ENCODE results near the gene GSPT1. TPM values are rescaled to one million over a fixed set of nuclear protein-coding genes. Genes with fewer than 3 reads are reported as not detected.
A peak's percentile ranks its signal among the peaks of the same experiment; 100 is the strongest.
"Not testable (repeated sequence)": the region's sequence is repeated elsewhere in the genome, so short reads cannot be mapped to it uniquely, and the experiment has no call there.

The GSPT1 gene
- 109 TPM for polyA plus RNA-seq (2013, experiment 1 of 2; ENCODE audit: insufficient read length)
- 119 TPM for polyA plus RNA-seq (2013, experiment 2 of 2; ENCODE audit: insufficient read length)

DNA sequence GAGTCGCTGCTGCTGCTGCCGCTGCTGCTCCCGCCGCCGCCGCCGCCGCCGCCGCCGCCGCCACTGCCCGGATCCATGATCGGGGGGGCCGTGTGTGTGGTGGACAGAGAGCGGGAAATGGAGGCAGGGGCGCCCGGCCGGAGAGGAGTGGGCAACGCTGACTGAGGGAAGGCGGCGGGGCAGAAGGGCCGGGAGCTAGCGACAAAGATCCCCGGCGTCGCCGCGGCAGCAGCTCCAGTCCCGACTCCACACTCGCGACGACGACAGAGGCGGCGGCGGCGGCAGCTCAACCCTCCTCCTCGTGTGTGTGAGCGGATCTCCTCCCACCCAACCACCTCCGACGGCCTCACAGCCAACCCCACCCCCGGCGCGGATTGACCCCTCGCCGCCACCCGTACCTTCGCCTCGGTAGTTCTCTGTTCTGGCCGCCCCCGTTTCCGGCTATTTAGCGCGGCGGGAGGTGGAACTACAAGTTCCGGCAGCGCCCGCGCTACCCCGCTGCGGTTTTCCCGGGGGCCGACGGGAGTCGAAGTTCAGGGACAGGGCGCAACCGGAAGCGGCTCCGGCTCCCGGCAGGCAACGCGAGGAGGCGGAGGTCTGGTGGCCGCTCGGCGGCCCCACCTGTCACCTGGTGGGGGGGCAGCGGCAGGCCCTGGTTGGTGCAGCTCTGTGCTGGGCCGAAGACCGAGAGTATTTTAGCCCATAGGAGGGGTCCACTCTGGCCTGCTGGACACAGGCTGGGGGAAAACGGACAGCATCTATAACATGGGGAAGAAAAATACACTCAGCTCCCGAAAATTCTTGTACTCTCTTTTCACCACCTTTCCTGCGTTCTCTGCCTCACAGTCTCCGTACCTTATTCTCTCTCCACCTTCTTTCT is at the start of gene GSPT1:
GSPT1 (minus strand) TSS at position 313 of the 880 bp plus-strand sequence; CDS start at position 77, 236 bp downstream.
- peak; percentile 99 for DNase-seq

DNA sequence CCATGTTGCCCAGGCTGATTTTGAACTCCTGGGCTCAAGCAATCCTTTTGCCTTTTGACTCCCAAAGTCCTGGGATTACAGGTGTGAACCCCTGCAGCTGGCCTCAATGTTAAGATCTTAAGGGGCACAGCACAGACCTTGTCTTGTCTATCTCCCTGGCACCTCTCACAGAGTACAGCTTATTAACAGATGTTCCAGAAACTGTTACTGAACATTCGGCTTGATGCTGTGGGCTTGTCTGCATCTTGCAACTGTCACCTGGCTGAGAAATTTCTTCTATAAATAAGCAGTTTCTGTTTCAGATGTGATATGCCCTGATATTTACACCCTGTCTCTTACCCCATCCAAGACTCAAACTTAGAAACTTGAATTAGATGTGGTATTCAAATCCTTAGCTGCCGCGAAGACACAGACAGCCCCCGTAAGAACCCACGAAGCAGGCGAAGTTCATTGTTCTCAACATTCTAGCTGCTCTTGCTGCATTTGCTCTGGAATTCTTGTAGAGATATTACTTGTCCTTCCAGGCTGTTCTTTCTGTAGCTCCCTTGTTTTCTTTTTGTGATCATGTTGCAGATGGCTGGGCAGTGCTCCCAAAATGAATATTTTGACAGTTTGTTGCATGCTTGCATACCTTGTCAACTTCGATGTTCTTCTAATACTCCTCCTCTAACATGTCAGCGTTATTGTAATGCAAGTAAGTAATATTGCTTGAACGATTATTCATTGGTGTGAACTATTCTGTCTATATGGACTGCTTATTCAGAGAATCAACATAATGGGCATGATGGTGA is 49.2 kb upstream of the GSPT1 start, which contains the start of gene TNFRSF17:
TNFRSF17 (plus strand) TSS at position 450 of the 791 bp plus-strand sequence; CDS start at position 565, 115 bp downstream.
- peak; percentile 19 for DNase-seq

DNA sequence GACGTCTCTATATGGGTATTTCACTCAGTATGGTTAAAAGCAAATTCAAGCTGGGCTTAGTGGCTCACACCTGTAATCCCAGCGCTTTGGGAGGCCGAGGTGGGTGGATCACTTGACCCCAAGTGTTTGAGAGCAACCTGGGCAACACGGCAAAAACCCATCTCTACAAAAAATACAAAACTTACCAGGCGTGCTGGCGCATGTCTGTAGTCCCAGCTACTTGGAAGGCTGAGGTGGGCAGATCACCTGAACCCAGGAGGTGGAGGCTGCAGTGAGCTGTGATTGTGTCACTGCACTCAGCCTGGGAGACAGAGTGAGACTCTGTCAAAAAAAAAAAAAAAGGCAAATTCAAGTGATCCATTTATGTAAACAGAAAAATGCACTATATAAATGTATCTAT is 48.0 kb upstream of the GSPT1 start:
- DNase-seq, result no peak

DNA sequence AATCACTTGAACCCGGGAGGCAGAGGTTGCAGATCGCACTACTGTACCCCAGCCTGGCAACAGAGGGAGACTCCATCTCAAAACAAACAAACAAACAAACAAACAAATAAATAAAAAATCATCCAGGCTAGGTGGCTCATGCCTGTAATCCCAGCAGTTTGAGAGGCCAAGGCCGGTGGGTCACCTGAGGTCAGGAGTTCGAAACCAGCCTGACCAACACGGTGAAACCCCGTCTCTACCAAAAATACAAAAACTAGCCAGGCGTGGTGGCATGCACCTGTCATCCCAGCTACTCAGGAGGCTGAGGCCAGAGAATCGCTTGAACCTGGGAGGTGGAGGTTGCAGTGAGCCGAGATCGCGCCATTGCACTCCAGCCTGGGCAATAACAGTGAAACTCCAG is 47.2 kb upstream of the GSPT1 start:
- DNase-seq, result not testable (repeated sequence)

DNA sequence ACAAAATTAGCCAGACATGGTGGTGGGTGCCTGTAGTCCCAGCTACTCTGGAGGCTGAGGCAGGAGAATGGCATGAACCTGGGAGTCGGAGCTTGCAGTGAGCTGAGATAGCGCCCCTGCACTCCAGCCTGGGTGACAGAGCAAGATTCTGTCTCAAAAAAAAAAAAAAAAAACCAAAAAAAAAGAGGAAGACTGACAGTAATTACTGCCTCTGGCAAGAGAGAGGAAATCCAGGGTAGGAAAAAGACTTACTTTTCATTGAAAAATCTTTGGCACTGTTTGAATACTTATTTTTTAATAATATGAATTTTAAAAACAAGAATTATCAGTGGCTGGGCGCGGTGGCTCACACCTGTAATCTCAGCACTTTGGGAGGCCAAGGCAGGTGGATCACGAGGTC is 46.7 kb upstream of the GSPT1 start:
- DNase-seq, result not testable (repeated sequence)

DNA sequence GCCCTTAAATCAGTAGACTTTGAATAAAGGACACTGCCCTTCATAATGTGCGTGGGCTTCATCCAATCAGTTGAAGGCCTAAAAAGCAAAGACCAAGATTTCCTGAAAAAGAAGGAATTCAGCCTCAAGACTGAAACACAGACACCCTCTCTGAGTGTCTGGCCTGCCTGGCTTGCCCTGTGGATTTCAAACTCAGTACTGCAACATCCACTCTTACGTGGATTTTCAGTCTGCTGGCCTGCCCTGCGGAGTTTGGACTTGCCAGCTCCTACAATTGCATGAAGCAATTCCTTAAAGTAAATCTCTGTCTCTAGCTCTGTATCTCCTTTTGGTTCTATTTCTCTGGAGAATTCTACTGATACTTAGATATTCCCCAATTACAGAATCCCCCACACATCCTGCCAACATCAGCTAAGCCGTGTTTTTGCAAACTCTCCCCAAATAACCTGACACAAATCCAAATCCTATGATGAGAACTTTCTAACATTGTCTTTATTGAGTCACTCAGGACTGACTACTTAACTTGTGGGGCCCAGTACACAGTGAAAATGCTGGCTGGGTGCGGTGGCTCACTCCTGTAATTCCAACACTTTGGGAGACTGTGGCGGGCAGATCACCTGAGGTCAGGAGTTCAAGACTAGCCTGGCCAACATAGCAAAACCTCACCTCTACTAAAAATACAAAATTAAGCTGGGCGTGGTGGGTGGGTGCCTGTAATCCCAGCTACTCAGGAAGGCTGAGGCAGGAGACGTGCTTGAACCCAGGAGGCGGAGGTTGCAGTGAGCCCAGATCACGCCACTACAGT is 42.0 kb upstream of the GSPT1 start:
- DNase-seq, result peak; percentile 12

DNA sequence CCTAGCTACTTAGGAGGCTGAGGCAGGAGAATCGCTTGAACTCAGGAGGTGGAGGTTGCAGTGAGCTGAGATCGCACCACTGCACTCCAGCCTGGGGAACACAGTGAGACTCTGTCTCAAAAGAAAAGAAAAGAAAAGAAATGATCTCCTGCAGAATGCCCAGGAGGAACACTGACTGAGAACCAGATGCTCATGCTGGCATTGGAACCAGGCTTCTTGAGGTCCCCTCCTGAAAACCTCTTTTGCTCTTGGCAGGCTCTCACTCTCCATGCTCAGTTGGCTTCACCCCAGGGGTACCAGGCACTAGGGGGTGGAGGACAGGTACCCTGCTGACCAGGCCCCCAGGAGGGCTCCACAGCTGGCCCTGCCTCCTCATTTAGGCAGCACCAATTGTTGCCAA is 40.8 kb upstream of the GSPT1 start:
- no peak for DNase-seq

DNA sequence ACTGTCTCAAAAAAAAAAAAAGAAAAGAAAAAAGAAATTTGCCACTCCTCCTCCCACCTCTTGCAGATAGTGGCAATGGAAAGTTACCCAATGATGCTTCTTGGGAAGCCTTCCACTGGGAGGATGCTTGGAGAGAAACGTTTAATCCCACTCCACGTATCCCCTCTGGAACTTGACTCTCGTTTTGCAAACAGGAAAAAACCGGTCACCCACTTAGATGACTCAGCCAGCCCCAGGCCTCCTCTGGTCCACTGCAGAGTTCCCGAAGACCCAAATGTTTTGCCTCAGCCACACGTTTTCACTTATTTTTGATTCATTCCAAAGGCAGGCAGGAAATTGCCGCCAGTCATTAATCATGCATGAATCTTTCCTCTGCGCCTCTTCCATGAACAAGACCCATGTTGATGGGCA is 40.0 kb upstream of the GSPT1 start:
- DNase-seq, result peak; percentile 98

DNA sequence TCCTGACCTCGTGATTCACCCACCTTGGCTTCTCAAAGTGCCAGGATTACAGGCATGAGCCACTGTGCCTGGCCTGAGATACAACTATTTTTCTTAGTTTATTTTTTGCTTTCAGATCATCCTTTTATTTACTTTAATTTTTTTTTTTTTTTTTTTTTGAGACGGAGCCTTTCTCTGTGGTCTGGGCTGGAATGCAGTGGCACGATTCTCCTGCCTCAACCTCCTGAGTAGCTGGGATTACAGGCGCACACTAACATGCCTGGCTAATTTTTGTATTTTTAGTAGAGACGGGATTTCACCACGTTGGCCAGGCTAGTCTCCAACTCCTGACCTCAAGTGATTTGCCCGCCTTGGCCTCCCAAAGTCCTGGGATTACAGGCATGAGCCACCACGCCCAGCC is 37.8 kb upstream of the GSPT1 start:
- DNase-seq, result peak; percentile 49

DNA sequence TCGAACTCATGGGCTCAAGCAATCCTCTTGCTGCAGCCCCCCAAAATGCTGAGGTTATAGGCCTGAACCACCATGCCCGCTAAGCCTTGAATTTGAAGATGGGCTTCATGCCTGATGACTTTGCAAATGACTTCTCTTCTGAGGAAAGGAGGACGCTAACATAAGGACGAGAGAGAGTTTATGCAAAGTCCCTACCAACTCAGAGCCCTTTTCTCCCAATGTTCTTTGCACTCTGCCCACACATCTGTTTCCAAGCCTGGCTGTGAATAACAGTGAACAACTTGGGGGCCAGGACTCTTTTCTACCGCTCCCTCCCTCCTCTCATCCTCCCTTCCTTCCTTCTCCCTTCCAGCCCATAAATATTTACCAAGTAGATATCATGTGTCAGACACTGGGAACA is 34.6 kb upstream of the GSPT1 start:
- DNase-seq, result no peak

DNA sequence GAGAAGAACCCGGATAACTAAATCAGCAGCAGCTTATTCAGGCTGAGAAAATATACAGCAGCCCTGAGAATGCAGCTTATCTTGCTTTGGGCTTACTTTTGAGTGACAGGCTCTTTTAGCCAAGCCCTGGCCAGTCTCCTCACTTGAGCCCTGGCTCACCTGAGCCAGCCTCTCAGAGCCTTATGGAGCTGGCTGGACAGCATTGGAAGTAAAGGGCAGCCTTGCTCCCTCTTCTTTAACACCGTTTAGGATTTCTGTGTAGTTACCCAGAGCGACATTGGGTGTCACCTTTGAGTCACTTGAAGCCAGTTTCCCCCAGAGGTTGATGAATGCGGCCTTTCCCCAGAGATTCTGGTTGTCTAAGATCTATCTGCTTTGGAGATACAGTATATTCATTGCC is 33.8 kb upstream of the GSPT1 start:
- DNase-seq, result peak; percentile 69

DNA sequence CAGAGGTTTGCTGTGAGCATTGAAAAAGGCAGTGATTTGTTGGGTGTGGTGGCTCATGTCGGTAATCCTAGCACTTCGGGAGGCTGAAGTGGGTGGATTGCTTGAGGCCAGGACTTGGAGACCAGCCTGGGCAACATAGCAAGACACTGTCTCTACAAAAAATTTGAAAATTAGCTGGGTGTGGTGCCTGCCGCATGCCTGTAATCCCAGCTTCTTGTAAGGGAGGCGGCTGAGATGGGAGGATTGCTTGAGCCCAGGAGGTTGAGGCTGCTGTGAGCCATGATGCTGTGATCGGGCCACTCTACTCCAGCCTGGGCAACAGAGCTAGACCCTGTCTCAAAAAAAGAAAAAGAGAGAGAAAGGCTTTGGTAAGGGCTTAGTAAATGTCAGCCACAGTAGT is 33.1 kb upstream of the GSPT1 start:
- no peak for DNase-seq

DNA sequence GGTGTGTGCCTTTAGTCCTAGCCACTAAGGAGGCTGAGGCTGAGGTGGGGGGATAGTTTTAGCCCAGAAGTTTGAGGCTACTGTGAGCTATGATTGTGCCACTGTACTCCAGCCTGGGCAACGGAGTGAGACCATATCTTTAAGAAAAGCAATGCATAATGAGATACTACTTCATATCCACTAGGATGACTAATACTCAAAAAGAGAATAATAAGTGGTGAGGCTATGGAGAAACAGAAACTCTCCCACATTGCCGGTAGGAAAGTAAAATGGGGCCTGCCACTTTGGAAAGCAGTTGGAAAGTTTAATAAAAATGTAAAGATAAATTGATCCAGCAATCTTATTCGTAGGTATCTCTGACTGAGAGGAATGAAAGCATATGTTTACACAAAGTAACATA is 30.7 kb upstream of the GSPT1 start:
- DNase-seq, result no peak

DNA sequence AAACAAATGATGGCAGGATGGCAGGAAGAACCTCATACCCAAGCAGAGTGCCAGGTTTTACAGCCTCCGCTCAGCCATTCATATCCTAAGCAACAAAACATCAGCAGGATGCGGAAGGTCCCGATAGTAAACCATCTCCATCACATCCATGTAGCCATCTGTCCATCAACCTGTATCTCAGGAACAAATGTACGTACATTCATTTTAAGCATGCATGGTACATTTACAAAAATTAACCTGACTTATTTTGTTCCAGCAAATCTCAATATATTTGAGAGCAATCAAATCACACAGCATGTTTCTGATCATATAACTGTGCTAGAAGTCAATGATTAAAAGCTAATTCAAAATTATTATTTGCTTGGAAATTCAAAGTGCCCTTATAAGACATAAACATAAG is 26.2 kb upstream of the GSPT1 start, which contains the start of gene NPIPB2:
NPIPB2 (minus strand) TSS at position 101 of the 400 bp plus-strand sequence; CDS start at position 101, 0 bp downstream.
- not testable (repeated sequence) for DNase-seq

DNA sequence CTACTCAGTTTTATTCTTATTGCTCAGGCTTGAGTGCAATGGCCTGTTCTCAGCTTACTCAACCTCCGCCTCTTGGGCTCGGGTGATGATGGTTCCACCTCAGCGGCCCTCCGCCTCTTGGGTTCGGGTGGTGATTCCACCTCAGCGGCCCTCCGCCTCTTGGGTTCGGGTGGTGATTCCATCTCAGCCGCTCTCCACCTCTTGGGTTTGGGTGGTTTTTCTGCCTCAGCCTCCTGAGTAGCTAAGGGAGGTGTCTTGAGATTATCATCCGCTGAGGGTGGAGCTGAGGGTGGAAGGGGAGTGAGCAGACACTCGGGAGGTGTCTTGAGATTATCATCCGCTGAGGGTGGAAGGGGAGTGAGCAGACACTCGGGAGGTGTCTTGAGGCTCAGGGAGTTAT is 11.6 kb upstream of the GSPT1 start:
- not testable (repeated sequence) for DNase-seq

DNA sequence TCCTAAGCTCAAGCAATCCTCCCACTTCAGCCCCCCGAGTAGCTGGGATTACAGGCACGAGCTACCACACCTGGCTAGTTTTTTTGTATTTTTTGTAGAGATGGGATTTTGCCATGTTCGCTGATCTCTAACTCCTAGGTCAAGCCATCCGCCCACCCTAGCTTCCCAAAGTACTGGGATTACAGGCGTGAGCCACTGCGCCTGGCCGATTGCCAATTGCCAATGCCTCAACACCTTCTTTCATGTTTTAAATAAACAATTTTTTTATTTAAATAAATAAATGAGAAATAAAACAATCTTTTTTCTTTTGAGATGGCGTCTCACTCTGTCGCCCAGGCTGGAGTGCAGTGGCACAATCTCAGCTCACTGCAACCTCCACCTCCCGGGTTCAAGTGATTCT is 8.3 kb upstream of the GSPT1 start:
- not testable (repeated sequence) for DNase-seq

DNA sequence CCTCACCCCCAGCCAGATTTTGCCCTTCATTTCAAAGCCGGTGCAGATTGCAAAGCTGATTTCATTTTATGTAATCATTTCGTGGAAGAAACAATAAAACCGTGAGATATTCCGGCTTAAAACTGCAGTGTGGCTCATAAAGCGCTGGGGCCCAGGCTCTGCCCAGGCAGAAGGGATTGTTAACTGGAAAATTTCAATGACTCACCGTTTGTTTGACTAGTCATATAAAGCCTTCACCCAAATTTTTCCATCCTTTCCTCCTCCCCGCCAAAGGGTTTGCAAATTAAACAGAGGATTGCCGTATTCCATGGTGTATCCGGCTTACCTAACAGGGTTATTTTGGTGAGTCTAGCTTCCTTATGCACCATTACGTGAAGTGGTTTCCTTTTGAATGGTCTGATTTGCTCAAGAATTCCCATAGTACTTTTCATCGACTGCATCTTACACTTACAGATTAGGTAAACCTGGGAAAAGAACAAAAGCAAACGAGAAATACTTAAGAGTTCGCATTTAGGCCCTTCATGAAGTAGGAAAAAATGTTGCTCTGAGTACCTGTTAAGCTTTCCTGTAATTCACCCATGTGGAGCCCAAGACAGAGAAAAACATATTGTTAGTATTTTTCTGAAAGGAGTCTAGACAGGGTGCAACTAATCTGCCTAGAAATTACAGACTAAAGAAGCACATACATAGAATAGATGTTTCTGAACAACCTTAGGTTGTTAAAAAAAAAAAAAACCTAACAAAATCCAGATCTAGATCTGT is 949 bp upstream of the GSPT1 start:
- DNase-seq, result peak; percentile 23

DNA sequence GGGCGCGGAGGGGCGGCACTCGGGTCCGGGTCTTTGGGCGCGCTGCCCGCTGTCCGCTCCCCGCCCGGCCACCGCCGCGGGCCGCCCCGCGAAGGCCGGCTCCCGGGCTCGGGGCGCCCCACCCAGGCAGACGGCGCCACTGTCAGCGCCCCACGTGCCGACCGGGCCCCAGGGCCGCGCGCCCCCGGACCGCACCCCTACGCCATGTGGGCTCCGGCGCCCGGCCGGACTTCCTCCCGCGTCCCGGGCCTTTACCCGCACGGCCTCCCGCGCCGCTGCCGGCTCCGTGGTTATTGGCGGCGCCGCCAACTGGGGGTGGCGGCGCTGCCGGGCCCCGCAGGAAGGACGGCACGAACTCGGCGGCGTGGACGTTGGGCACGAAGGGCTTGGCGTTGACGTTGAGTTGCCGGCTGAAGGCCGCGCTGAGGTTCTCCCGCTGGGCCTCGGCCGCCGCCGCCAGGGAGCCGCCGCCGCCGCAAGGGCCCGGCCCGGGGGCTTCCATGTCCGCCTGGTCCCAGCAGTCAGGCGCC is 577 bp downstream of the GSPT1 start:
- DNase-seq, result peak; percentile 8

DNA sequence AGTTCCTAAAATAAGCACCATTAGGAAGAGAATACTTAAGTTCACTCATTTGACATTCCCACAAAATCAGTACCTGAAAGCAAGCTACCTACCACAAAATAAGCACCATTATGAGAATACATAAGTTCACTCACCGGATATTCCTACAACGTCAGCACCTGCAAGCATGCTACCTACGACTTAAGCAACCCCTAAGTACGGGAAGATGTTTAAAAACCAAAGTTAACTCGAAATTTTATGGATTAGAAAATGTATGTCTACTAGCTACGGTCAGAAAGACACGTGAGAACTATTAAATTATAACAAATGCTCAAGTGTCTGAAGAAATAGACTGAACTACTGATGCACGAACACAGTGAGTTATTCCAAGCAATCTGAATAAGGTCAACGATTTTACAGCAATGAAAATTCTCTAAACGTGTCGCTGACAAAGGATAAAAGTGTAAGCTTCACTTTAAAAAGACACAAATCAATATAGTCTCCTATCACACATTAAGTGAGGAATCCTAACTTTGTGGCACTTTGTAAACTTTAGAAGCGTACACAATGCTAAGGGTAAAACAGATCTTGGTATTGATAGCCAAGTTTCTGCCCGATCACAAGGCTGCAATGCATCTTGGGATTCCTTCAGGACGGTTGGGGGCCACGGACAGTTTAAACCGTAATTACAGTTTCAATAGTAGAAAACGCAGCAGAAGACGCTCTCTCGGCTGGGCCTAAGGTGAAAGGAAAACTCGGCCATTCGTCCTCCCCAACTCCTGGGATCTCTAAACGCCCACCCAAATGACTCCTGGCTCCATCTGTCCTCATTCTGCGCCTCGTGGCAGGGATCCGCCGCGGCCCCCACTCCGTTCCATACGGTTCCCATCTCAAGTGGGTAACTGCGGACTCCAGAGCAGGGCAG is 1.3 kb downstream of the GSPT1 start:
- peak; percentile 15 for DNase-seq

DNA sequence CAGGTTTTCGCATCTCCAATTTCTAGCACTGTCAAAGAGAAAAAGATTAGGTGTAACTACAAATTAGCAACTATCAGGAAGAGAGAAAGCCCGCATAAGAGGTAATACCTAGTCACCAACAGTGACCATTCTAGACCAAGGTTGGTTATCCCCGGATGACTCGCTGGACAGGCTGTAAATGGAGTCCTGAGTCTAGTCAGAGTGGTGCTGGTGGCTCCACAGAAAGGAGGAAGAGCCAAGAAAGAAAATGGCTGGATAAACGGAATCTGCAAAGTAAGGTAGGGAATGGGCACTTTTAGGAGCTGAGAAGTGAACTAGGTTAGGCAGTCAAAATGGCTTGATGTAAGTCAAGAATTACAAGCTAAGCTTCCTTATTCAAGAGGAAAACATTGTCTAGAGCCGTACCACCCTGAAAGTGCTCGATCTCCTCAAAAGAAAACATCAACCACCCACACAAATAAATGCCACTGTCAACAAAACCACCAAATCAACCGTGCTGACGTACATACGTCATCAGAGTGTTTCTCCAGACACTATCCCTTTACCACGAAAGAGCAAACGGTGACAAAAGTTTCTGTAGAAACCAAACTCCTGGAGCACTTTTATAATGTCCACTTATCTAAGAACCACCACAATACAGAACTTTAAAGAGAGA is 2.2 kb downstream of the GSPT1 start:
- DNase-seq, result no peak
